NCI-H526 (cell line): ENCODE data around the gene CD44.
"Not testable (repeated sequence)": the region's sequence is repeated elsewhere in the genome, so short reads cannot be mapped to it uniquely, and the experiment has no call there.

Experiments
- DNase-seq, 2 experiments: peaks; one replicate each; lab custom pipeline; 2025; lab: John Stamatoyannopoulos, UW

The CD44 gene

DNA sequence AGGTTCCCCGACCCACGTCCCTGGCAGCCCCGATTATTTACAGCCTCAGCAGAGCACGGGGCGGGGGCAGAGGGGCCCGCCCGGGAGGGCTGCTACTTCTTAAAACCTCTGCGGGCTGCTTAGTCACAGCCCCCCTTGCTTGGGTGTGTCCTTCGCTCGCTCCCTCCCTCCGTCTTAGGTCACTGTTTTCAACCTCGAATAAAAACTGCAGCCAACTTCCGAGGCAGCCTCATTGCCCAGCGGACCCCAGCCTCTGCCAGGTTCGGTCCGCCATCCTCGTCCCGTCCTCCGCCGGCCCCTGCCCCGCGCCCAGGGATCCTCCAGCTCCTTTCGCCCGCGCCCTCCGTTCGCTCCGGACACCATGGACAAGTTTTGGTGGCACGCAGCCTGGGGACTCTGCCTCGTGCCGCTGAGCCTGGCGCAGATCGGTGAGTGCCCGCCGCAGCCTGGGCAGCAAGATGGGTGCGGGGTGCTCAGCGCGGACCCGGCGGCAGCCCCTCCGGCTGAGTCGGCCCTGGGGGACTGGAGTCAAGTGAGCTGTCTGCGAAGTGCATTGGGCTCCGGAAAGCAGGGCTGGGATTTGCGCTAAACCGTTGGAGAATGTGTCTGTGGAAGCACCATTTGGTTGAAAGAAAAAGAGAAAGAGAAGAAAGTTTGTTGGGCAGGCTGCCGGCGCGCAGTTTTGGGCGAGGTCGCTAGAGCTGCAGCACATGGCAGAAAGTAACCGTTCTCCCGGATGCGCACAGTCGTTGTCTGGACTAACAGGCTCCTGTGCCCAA is at the start of gene CD44:
Gene CD44, plus strand, starts transcription at position 229 of the 779 bp plus-strand sequence. Its CDS starts 133 bp downstream, at position 362.
- peak; percentile 32 to 76 for DNase-seq

DNA sequence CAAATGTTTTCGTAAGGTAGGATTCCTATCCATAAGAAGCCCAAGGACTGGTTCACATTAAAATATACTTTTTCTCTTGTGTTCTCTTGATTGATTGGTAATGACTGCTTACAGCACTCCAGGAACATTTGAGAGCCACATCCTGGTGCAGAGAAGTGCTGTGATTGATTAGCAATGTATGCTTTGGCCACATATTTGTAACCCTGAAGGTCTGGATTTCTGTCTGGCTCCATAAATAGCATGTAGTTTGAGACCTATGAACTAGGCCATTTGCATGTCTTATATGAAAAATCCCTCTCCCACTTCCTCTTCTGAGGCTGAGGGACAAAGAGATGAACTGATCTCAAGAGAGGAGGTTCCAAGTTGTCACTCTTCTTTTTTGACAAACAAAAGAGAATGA is 49.3 kb upstream of the CD44 start:
- no peak for DNase-seq

DNA sequence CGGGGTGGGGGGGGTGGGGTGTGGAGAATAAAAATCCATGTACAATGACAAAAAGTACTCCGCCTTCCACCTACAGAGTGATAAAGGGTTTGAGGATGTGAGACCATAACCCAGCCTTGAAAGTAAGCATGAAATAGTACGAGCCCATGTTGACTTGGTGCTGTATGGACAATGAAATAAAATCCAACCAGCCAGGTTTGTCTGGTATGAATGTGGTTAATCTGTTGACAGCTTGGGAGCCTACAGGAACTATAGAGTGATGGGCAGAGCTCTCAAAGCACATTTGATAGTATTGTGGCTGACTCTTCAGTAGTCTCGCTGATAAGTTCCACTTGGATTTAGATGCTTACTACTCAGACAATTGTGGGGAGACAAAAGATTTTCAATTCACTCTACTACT is 48.8 kb upstream of the CD44 start:
- DNase-seq, result no peak

DNA sequence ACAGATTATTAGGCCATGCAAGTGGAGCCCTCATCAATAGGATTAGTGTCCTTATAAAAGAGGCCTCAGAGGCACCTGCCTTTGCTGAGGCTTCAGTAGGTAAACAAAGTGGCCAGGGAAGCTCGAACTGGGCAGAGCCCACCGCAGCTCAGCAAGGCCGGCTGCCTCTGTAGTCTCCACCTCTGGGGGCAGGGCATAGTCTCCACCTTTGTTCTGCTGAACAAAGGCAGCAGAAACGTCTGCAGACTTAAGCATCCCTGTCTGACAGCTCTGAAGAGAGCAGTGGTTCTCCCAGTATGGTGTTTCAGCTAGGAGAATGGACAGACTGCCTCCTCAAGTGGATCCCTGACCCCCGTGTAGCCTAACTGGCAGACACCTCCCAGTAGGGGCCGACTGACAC is 48.0 kb upstream of the CD44 start:
- not testable (repeated sequence) for DNase-seq

GRCh38 chr11:35096723-35097122 is 42.2 kb upstream of the CD44 start:
- no peak for DNase-seq

DNA sequence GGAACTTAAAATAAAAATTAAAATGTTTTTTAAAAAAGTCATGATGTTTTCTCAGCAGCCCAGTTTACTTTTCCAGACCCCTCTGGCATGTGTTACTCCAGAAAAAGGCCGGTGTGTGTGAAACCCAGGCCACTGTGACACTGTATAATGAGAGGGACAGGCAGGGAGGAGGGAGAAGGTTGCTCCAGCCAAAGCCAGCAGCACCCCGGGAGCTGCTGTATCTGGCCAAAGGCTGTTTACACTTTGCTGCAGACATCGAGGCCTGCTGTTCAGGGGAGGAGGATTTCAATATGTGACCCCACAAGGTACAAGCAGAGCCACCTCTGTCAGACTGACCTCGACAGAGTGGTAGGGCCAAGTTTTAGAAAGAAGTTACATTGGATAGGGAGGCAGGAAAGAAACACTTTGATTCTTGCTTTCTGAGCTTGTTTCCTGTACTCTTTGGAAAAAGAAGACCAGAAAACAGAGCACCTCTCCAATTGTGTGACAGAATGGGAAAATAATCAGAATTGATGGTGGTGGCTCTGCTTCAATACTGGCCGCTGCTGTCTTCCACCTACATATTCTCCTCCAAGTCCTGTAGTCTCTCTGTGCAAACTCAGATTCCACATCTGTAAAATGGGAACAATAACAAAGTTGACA is 41.0 kb upstream of the CD44 start:
- DNase-seq, result no peak

DNA sequence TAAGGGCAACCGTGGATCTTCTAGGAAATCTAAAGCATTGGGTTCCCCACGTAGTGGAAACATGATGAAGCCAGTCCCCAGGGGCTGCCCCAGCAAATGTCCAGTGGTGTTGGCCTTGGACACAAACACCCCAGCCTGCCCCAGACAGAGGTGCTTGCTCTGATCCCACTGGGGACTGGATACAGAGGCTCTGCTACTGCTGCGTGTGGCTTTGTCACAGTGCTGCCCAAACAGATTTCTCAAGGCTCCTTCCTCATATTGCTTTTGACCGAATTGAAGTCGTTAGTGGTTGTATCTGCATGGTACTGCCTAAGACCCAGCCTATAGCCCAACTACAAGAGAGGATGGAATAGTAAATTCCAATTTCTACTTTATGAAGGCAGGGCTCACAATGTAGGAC is 40.1 kb upstream of the CD44 start:
- no peak for DNase-seq

DNA sequence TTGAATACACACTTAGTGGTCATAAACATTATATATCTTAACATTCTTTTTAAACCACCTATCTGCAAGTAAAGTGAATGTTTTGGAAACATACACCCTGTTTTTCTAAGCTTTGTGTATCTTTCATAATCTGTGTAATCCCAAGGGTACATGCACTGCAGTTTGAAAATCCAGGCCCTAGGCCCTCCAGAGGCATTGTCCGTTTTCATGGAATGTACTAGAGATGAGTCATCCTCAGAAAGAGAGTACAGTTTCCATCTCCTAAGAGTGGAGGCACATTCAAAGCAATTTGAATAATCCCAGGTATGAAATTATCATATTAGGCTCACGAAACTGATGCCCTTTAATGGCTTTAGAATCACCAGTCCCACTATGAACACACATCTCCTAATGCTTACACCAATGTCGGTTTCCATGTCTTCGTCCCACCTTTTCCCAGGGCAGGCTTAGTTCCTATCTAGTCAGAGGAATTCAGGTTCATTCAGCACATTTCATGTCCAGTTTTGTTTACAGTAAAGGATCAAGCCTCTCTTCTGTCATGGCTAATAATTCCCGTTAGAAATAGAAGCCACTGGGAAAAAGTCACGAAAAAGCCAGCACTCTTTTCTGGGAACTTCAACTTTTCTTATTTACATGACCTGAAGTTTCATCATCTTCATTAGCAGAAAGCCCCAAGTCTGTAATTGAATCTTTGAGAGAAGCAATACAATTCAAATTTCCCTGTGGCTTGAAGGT is 39.5 kb upstream of the CD44 start:
- DNase-seq, result no peak

- no peak for DNase-seq
Measured at GRCh38 chr11:35100013-35100383, 39.0 kb upstream of the CD44 start.

- DNase-seq, result no peak
Measured at GRCh38 chr11:35101223-35101622, 37.7 kb upstream of the CD44 start.

DNA sequence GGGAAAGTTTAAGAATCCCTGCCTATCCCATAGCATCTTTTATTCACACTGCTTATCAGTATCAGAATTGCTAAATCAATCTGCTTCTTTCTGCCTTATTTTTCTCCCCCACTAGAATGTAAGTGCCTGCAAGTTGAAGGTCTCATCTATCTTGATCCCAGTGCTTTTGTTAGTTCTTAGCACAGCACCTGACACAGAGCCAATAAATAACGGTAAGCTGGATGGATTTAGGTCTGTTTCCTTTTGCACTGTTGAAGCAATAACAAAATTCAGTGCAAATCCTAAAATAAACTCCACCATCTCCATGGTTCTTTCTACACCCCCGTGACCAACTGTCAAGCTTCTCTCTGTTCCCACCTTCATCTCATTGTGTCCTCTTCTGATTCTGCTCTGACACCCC is 36.7 kb upstream of the CD44 start:
- no peak for DNase-seq

GRCh38 chr11:35103366-35104208 is 35.4 kb upstream of the CD44 start:
- no peak for DNase-seq

- DNase-seq, result no peak
Measured at GRCh38 chr11:35104655-35105054, 34.3 kb upstream of the CD44 start.

- DNase-seq, result no peak
Measured at GRCh38 chr11:35105319-35106079, 33.5 kb upstream of the CD44 start.

GRCh38 chr11:35106595-35106994 is 32.4 kb upstream of the CD44 start:
- DNase-seq, result no peak

GRCh38 chr11:35107861-35108260 is 31.1 kb upstream of the CD44 start:
- DNase-seq, result no peak

DNA sequence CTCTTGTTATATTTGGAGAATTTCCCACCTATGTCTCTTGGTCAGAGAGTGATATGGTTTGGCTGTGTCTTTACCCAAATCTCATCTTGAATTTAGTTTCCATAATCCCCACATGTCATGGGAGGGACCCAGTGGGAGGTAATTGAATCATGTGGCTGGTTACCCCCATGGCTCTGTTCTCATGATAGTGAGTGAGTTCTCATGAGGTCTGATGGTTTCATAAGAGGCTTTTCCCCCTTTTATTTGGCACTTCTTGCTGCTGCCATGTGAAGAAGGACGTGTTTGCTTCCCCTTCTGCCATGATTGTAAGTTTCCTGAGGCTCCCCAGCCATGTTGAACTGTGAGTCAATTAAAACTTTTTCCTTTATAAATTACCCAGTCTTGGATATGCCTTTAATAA is 30.6 kb upstream of the CD44 start:
- not testable (repeated sequence) for DNase-seq

GRCh38 chr11:35109041-35109440 is 29.9 kb upstream of the CD44 start:
- no peak for DNase-seq

- no peak for DNase-seq
Measured at GRCh38 chr11:35109827-35110226, 29.1 kb upstream of the CD44 start.

DNA sequence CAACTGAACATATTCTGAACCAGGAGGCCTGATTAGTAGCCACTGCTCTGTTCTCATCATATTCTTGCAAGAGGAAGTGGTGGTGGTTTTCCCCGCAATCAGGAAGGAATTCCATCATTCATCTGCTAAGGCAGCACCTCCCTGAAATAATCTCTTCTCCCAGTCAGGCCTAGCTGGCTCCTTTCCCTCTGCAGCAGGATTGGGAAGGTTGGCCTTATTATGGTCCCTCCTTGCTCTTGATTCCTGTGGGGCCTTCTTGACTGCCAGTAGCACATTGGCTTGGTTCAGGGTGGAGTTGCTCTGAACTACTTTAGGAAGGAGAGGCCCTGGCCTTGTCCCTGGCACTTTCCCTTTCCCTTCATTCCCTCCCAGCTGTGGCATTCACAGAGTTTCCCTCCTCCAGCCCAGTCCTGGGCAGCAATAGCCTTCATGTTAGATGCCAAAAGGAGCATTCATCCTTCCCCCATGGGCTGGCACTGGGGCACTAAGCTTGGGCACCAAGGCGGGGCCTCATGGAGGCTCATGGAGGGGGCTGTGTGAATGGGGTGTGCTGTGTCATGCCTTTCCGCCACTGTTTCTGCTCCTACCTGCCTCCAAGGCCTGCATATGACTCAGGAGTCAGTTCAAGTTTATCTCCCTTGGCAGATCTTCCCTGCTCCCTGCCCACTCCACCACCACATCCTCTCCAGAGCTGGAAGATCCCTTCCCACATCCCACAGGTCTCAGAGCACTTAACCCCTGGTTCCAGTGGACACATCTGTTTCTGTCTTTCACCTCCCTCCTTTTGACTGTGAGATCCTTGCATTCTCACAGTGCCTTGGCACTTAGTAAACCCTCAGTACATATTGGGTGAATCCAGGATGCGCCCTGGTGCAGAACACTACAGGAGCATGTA is 27.6 kb upstream of the CD44 start:
- no peak for DNase-seq
